ENCODE data around the gene HRAS. TPM values are rescaled to one million over a fixed set of nuclear protein-coding genes. Genes with fewer than 3 reads are reported as not detected.

Gene HRAS
- total and polyA plus RNA-seq, 10 of the 15 experiments (the other 5 are each of a cell fraction or from before 2014, with no cell fraction given), result 2.8 to 72.4 (median 31.7) TPM

DNA sequence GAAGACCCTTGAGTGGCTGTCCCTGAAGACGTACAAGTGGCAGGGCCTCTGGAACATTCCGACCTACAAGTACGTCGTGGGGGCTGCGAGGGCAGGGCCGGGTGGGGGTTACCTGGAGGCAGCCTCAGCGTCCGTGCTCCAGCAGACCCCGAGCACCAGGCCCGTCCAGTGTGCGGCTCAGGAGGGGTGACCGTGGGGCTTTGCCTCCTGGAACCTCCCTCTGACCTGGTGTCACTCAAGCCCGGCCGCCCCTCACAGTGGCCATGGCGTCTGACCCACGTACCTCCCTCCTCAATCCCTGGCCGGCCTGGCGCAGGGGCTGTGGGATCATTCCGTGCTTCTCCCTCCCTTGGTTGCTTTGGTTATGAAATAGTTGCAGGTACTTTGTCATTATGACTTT, 46.8 kb downstream of the HRAS start (continued):
- TF ChIP-seq KDM1A (IDR thresholded peaks at IDR 0.05; ENCODE audit: borderline replicate concordance), result no peak
- TF ChIP-seq NRF1 (conservative IDR thresholded peaks at IDR 0.05; ENCODE audit: low read depth, low read length), result no peak
- TF ChIP-seq CBX3 (IDR thresholded peaks at IDR 0.05; ENCODE audit: borderline replicate concordance, low read depth), result no peak

DNA sequence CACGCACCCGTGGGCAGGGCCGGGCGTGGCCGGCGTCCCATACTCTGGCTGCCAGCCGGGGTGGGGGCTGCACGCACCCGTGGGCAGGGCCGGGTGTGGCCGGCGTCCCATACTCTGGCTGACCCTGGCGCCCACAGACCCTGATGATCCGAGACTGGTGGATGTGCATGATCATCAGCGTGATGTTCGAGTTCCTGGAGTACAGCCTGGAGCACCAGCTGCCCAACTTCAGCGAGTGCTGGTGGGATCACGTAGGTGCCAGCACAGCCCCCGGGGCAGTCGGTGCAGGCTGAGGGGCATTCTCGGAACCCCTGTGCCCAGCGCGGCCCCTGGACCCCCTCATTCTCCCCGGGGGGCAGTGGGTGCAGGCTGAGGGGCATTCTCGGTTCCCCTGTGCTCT, 47.3 kb downstream of the HRAS start:
- ChIA-PET CTCF (no interaction called here), RAD21 (ENCODE audit: unreplicated experiment) (no interaction called here), POLR2A (no interaction called here), SMC1A (ENCODE audit: uncharacterized antibody, unreplicated experiment) (no interaction called here)
- no peak overlapping the region for H3K27ac ChIP-seq (ENCODE audit: control insufficient read depth, insufficient read depth)
- in situ Hi-C loops (cut with MboI) (no loop called here), intact Hi-C loops (cut with micrococcal nuclease; ENCODE audit: unreplicated experiment) (no loop called here)
- BruUV-seq (replicated peaks), result no TSS peak
- no peaks in the 10 kb centered on the region for H3K4me1 ChIP-seq (ENCODE audit: control insufficient read depth, insufficient read depth, low read length)
- H3K36me3 ChIP-seq (ENCODE audit: control insufficient read depth in 2 of 2, insufficient read depth in 2 of 2, low read length in 1 of 2), result peaks cover 0 to 5% of the 10 kb centered on the region in 2 experiments; a peak in 2 of 4 replicates
- no peak overlapping the region for H3K4me2 ChIP-seq (ENCODE audit: control insufficient read depth, insufficient read depth)
- TF ChIP-seq SMARCA5 (IDR thresholded peaks at IDR 0.05) (no peak), ATF7 (IDR thresholded peaks at IDR 0.05; ENCODE audit: low read depth) (no peak), EZH2 (IDR thresholded peaks at IDR 0.05; ENCODE audit: borderline replicate concordance, control insufficient read depth, low read depth, low read length) (no peak), ZNF274 (IDR thresholded peaks at IDR 0.05; ENCODE audit: insufficient read depth, insufficient read length) (no peak), YBX1 (IDR thresholded peaks at IDR 0.05) (no peak), ZNF384 (IDR thresholded peaks at IDR 0.05; ENCODE audit: borderline replicate concordance, low read depth, low read length) (no peak), MTA2 (IDR thresholded peaks at IDR 0.05; ENCODE audit: low read depth) (no peak), IKZF2 (IDR thresholded peaks at IDR 0.05) (no peak), NFIC (IDR thresholded peaks at IDR 0.05; ENCODE audit: low read depth, low read length) (no peak)
- TF ChIP-seq, protein P1, sequence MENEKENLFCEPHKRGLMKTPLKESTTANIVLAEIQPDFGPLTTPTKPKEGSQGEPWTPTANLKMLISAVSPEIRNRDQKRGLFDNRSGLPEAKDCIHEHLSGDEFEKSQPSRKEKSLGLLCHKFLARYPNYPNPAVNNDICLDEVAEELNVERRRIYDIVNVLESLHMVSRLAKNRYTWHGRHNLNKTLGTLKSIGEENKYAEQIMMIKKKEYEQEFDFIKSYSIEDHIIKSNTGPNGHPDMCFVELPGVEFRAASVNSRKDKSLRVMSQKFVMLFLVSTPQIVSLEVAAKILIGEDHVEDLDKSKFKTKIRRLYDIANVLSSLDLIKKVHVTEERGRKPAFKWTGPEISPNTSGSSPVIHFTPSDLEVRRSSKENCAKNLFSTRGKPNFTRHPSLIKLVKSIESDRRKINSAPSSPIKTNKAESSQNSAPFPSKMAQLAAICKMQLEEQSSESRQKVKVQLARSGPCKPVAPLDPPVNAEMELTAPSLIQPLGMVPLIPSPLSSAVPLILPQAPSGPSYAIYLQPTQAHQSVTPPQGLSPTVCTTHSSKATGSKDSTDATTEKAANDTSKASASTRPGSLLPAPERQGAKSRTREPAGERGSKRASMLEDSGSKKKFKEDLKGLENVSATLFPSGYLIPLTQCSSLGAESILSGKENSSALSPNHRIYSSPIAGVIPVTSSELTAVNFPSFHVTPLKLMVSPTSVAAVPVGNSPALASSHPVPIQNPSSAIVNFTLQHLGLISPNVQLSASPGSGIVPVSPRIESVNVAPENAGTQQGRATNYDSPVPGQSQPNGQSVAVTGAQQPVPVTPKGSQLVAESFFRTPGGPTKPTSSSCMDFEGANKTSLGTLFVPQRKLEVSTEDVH (IDR thresholded peaks at IDR 0.05; ENCODE audit: low read depth, partially characterized antibody), result no peak
- TF ChIP-seq, protein P2, sequence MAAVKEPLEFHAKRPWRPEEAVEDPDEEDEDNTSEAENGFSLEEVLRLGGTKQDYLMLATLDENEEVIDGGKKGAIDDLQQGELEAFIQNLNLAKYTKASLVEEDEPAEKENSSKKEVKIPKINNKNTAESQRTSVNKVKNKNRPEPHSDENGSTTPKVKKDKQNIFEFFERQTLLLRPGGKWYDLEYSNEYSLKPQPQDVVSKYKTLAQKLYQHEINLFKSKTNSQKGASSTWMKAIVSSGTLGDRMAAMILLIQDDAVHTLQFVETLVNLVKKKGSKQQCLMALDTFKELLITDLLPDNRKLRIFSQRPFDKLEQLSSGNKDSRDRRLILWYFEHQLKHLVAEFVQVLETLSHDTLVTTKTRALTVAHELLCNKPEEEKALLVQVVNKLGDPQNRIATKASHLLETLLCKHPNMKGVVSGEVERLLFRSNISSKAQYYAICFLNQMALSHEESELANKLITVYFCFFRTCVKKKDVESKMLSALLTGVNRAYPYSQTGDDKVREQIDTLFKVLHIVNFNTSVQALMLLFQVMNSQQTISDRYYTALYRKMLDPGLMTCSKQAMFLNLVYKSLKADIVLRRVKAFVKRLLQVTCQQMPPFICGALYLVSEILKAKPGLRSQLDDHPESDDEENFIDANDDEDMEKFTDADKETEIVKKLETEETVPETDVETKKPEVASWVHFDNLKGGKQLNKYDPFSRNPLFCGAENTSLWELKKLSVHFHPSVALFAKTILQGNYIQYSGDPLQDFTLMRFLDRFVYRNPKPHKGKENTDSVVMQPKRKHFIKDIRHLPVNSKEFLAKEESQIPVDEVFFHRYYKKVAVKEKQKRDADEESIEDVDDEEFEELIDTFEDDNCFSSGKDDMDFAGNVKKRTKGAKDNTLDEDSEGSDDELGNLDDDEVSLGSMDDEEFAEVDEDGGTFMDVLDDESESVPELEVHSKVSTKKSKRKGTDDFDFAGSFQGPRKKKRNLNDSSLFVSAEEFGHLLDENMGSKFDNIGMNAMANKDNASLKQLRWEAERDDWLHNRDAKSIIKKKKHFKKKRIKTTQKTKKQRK (IDR thresholded peaks at IDR 0.05; ENCODE audit: low read depth, low read length), result no peak
- TF ChIP-seq, protein P3, sequence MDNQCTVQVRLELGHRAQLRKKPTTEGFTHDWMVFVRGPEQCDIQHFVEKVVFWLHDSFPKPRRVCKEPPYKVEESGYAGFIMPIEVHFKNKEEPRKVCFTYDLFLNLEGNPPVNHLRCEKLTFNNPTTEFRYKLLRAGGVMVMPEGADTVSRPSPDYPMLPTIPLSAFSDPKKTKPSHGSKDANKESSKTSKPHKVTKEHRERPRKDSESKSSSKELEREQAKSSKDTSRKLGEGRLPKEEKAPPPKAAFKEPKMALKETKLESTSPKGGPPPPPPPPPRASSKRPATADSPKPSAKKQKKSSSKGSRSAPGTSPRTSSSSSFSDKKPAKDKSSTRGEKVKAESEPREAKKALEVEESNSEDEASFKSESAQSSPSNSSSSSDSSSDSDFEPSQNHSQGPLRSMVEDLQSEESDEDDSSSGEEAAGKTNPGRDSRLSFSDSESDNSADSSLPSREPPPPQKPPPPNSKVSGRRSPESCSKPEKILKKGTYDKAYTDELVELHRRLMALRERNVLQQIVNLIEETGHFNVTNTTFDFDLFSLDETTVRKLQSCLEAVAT (IDR thresholded peaks at IDR 0.05), result no peak
- TF ChIP-seq, protein P4, sequence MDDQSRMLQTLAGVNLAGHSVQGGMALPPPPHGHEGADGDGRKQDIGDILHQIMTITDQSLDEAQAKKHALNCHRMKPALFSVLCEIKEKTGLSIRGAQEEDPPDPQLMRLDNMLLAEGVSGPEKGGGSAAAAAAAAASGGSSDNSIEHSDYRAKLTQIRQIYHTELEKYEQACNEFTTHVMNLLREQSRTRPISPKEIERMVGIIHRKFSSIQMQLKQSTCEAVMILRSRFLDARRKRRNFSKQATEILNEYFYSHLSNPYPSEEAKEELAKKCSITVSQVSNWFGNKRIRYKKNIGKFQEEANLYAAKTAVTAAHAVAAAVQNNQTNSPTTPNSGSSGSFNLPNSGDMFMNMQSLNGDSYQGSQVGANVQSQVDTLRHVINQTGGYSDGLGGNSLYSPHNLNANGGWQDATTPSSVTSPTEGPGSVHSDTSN (IDR thresholded peaks at IDR 0.05; ENCODE audit: insufficient replicate concordance, low read depth, low read length), result no peak
- FAIRE-seq (no peak), ATAC-seq (no peak), DNase-seq (ENCODE audit: low read depth, low spot score) (no peak)
- no peak overlapping the region for H2AFZ ChIP-seq (ENCODE audit: control insufficient read depth, low read depth, low read length)
- WGBS (ENCODE audit: insufficient coverage, insufficient replicate concordance, low lambda C conversion rate, missing lambda C conversion rate), result 94% methylated on average over 25 of the region's 25 CpGs
- no peaks in the 10 kb centered on the region for H4K20me1 ChIP-seq (ENCODE audit: control insufficient read depth, insufficient read depth)
- H3K79me2 ChIP-seq (ENCODE audit: control insufficient read depth, insufficient read depth, low read length), result no peaks in the 10 kb centered on the region
- H3K4me3 ChIP-seq, result no peak overlapping the region
- H3K27me3 ChIP-seq (replicated peaks in 1 of 2; ENCODE audit: control insufficient read depth in 2 of 2, insufficient read depth in 2 of 2, low read length in 1 of 2), result no peaks in the 10 kb centered on the region
- no peak overlapping the region for H3K9ac ChIP-seq (ENCODE audit: control insufficient read depth, insufficient read depth, low read length)
- no peaks in the 10 kb centered on the region; the same call in 2 of the 3 replicates for H3K9me3 ChIP-seq (replicated peaks; ENCODE audit: control insufficient read depth, insufficient read depth, low read length)
